ENCODE measurements around the gene ZNF518A. TPM values are rescaled to one million over a fixed set of nuclear protein-coding genes. Genes with fewer than 3 reads are reported as not detected.

Gene ZNF518A
- total RNA-seq, 6 experiments from 2014 or later: 6.7 to 10.4 (median 8.8) TPM

DNA sequence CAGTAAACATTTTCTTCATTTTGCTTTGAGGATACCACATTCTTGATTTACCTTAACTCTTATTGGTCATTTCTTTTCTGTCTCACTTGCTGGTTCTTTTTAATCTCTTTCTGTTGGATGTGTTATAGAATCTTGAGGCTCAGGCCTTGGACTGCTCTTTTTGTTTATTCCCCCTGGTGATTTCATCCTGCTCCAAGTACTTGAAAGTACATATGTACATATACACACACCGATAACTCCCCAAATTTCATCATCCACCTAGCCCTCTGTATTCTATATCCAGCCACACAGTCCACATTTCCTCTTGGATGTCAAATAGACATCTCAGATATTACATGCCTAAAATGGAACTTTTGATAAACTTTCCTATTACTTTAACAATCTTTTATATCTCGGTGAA is 7.5 kb downstream of the ZNF518A start:
- TF ChIP-seq, protein P1, sequence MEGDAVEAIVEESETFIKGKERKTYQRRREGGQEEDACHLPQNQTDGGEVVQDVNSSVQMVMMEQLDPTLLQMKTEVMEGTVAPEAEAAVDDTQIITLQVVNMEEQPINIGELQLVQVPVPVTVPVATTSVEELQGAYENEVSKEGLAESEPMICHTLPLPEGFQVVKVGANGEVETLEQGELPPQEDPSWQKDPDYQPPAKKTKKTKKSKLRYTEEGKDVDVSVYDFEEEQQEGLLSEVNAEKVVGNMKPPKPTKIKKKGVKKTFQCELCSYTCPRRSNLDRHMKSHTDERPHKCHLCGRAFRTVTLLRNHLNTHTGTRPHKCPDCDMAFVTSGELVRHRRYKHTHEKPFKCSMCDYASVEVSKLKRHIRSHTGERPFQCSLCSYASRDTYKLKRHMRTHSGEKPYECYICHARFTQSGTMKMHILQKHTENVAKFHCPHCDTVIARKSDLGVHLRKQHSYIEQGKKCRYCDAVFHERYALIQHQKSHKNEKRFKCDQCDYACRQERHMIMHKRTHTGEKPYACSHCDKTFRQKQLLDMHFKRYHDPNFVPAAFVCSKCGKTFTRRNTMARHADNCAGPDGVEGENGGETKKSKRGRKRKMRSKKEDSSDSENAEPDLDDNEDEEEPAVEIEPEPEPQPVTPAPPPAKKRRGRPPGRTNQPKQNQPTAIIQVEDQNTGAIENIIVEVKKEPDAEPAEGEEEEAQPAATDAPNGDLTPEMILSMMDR (IDR thresholded peaks at IDR 0.05): no peak
- TF ChIP-seq POLR2A (IDR thresholded peaks at IDR 0.05): no peak
- WGBS (ENCODE audit: insufficient coverage, low coverage, low lambda C conversion rate, missing lambda C conversion rate): 100% methylated on average over 2 of the region's 2 CpGs
- intact Hi-C loops (cut with DNase I): no loop called here
- no peaks in the 10 kb centered on the region for H3K9me3 ChIP-seq
- H3K4me1 ChIP-seq: no peaks in the 10 kb centered on the region
- DNase-seq (no peak), ATAC-seq (no peak)
- peaks cover 0 to 39% (median 10%) of the 10 kb centered on the region in 4 donors for H3K36me3 ChIP-seq
- H3K27ac ChIP-seq: no peak overlapping the region
- H3K4me3 ChIP-seq: no peak overlapping the region
- H3K27me3 ChIP-seq: no peaks in the 10 kb centered on the region

DNA sequence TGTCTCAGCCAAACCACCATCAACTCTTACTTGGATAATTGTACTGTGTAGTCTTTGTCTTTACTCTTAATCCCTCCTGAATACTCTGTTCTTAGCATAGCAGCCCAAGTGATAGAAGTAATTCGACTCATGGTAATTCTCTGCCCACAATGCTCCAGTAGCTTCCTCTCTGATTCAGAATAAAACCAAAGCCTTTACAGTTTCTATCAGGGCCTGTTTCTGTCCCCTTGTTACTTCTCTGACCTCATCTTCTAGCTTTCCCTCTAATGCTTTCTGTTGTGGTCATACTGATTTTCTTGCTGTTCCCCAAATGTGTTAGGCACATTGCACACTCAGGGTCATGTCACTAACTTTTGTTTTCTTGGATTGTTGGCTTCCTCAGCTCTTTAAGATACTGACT is 8.0 kb downstream of the ZNF518A start:
- no peaks in the 10 kb centered on the region for H3K9me3 ChIP-seq
- H3K4me3 ChIP-seq: no peak overlapping the region
- ATAC-seq: no peak
- H3K36me3 ChIP-seq: peaks cover 0 to 35% (median 12%) of the 10 kb centered on the region in 4 donors
- DNase-seq: no peak
- WGBS (ENCODE audit: insufficient coverage, low coverage, low lambda C conversion rate, missing lambda C conversion rate): 80% methylated on average over 1 of the region's 1 CpG
- H3K27me3 ChIP-seq: no peaks in the 10 kb centered on the region
- TF ChIP-seq, protein P1 (IDR thresholded peaks at IDR 0.05): no peak
- TF ChIP-seq POLR2A (IDR thresholded peaks at IDR 0.05): no peak
- no peak overlapping the region for H3K27ac ChIP-seq
- intact Hi-C loops (cut with DNase I): no loop called here
- H3K4me1 ChIP-seq: no peaks in the 10 kb centered on the region

DNA sequence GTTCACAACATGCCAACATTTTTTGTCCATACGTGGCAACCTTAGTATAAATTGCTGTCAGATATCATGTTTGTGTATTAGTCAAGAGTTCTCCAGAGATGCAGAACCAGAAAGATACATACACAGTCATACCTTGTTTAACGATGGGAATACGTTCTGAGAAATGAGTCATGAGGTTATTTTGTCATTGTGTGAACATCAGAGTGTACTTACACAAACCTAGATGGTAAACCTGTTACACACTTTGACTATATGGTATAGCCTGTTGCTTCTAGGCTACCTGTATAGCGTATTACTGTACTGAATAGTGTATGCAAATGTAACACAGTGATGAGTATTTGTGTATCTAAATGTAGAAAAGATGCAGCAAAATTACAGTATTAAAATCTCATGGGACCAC is 22.3 kb downstream of the ZNF518A start:
- intact Hi-C loops (cut with DNase I): no loop called here
- H3K27me3 ChIP-seq: no peaks in the 10 kb centered on the region
- H3K9me3 ChIP-seq: no peaks in the 10 kb centered on the region
- no peak overlapping the region for H3K4me3 ChIP-seq
- 80% methylated on average over 4 of the region's 4 CpGs for WGBS (ENCODE audit: insufficient coverage, low coverage, low lambda C conversion rate, missing lambda C conversion rate)
- H3K4me1 ChIP-seq: no peaks in the 10 kb centered on the region
- H3K36me3 ChIP-seq: peaks cover 3 to 38% (median 11%) of the 10 kb centered on the region in 4 donors
- TF ChIP-seq, protein P1 (IDR thresholded peaks at IDR 0.05): no peak
- TF ChIP-seq POLR2A (IDR thresholded peaks at IDR 0.05): no peak
- H3K27ac ChIP-seq: no peak overlapping the region
- ATAC-seq: no peak
- DNase-seq: no peak

DNA sequence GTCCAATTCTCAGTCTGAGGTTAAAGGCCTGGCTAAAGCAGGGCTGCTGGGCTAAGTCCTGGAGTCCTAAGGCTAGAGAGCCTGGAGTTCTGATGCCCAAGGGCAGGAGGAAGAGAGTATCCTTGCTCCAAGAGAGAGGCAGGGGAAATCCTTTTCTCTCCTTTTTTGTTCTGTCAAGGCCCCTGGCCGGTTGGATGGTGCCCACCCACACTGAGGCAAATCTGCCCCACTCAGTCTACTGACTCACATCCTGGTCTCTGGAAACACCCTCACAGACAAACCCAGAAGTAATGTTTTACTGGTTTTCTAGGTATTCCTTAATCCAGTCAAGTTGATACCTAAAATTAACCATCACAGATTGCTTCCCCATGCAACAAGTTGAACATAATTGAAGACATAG is 23.0 kb downstream of the ZNF518A start:
- ATAC-seq (no peak), DNase-seq (no peak)
- intact Hi-C loops (cut with DNase I): no loop called here
- Histone ChIP-seq H3K9me3 (no peaks in the 10 kb centered on the region), H3K36me3 (peaks cover 3 to 41% (median 11%) of the 10 kb centered on the region in 4 donors), H3K4me3 (no peak overlapping the region), H3K27me3 (no peaks in the 10 kb centered on the region), H3K4me1 (no peaks in the 10 kb centered on the region), H3K27ac (no peak overlapping the region)
- no peak for TF ChIP-seq POLR2A (IDR thresholded peaks at IDR 0.05)
- TF ChIP-seq, protein P1 (IDR thresholded peaks at IDR 0.05): no peak
- 83% methylated on average over 1 of the region's 1 CpG for WGBS (ENCODE audit: insufficient coverage, low coverage, low lambda C conversion rate, missing lambda C conversion rate)

DNA sequence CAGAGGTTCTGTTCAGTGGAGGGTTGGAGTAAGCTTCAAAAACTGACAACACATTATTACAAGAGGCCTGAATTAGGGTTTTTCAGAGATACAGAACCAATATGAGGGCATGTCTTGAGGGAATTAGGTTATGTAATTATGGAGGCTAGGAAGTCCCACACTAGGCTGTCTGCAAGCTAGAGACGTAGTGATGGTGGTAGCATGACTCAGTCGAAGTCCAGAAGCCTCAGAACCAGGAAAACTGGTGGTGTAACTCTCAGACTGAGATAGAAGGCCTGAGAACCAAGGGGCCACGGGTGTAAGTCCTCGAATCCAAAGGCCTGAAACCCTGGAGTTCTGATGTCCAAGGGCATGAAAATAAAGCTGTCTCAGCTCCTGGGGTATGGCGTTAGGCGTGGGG is 35.6 kb downstream of the ZNF518A start:
- 90% methylated on average over 2 of the region's 6 CpGs for WGBS (ENCODE audit: insufficient coverage, low coverage, low lambda C conversion rate, missing lambda C conversion rate)

More for the DNA sequence above, 35.6 kb downstream of the ZNF518A start:
- H3K4me1 ChIP-seq: no peaks in the 10 kb centered on the region
- H3K4me3 ChIP-seq: no peak overlapping the region
- H3K9me3 ChIP-seq: no peaks in the 10 kb centered on the region
- no peak for DNase-seq
- TF ChIP-seq POLR2A (IDR thresholded peaks at IDR 0.05): no peak
- TF ChIP-seq, protein P1 (IDR thresholded peaks at IDR 0.05): no peak
- H3K27ac ChIP-seq: no peak overlapping the region
- H3K27me3 ChIP-seq: no peaks in the 10 kb centered on the region
- no peak for ATAC-seq
- no peaks in the 10 kb centered on the region for H3K36me3 ChIP-seq
- intact Hi-C loops (cut with DNase I): no loop called here

All from right lobe of liver (tissue), 6 donors.